Fibroblast of lung (primary cell): ENCODE results near the gene AGL.

Source experiments
- CTCF ChIP-seq, 2 donors: IDR thresholded peaks in 1 of 2; conservative IDR thresholded peaks in 1 of 2; 1 replicate in 1 of 2; 2 replicates in 1 of 2; pipeline ENCODE4 v1.5.1; 2011 to 2012; ENCODE audit warnings: low read length in 2 of 2, control low read depth in 1 of 2, inconsistent platforms in 1 of 2, low read depth in 1 of 2, mild to moderate bottlenecking in 1 of 2
- EZH2 ChIP-seq: IDR thresholded peaks from 2 replicates; pipeline ENCODE4 v1.5.1; 2012; ENCODE audit warnings: low read length, control low read depth, mild to moderate bottlenecking; ENCODE audit errors: missing control alignments

GRCh38 chr1:99935534-99935933 lies 85.4 kb downstream of the AGL start:
- TF ChIP-seq CTCF (conservative IDR thresholded peaks at IDR 0.05 in 1 of 2, IDR thresholded peaks at IDR 0.05 in 1 of 2; ENCODE audit: low read depth in 1 of 2, low read length in 2 of 2), result no peak
- no peak for TF ChIP-seq EZH2
